ENCODE results near the gene LYZL4. TPM values are rescaled to one million over a fixed set of nuclear protein-coding genes. Genes with fewer than 3 reads are reported as not detected.

Gene LYZL4
- total and polyA plus RNA-seq, 8 donors, result not detected

DNA sequence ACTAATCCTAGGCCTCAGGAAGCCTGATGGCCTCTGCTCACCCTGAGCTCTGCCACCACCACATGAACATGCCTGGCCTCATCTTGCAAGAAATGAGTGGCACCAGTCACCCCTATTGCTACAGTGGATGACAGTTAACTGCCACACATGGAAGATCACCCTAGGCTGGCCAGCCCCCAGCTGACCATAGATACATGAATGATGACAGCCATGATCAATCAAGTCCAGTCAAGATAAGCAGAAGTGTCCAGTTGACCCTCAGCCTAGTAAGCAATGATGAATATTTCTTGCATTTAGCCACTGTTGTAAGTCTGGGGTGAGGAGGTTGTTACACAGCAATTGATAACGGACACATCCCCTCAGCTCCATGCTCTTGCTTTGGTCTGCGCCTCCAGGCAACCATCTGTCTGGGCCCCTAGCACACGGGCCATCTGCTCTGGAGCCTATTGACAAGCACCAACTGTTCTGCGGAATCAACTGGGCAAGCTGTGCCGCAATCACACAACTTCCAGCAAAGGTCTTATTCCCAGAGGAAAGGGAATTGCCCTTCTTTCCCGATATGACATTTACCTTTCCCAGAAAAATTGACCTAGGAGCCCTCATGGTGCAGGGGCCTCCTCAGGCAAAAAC is 2.2 kb upstream of the LYZL4 start:
- no peak for ATAC-seq

DNA sequence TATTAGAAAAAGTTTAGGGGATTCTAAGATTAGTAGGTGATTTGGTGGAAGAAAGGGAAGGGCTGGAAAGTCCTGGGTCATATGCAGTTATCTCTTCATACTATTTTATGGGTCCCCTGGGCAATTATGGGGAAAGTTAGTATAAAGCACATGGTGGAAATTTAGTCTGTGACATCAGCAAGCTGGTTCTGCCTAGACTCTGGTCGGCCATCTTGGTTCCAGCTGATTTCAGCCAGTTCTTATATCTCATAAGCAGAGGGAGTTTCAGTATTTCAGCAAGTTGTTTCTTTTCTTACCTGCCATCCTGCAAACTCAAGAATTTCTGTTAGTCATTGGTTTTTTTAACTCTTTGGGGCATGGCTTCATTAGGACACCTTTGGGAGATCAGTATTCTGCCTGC is 1.0 kb upstream of the LYZL4 start:
- TF ChIP-seq, protein P1, sequence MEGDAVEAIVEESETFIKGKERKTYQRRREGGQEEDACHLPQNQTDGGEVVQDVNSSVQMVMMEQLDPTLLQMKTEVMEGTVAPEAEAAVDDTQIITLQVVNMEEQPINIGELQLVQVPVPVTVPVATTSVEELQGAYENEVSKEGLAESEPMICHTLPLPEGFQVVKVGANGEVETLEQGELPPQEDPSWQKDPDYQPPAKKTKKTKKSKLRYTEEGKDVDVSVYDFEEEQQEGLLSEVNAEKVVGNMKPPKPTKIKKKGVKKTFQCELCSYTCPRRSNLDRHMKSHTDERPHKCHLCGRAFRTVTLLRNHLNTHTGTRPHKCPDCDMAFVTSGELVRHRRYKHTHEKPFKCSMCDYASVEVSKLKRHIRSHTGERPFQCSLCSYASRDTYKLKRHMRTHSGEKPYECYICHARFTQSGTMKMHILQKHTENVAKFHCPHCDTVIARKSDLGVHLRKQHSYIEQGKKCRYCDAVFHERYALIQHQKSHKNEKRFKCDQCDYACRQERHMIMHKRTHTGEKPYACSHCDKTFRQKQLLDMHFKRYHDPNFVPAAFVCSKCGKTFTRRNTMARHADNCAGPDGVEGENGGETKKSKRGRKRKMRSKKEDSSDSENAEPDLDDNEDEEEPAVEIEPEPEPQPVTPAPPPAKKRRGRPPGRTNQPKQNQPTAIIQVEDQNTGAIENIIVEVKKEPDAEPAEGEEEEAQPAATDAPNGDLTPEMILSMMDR (IDR thresholded peaks at IDR 0.05), result no peak
- ATAC-seq, result no peak
- Histone ChIP-seq H3K4me1 (no peaks in the 10 kb centered on the region), H3K9me3 (no peaks in the 10 kb centered on the region), H3K27ac (no peak overlapping the region), H3K4me3 (no peak overlapping the region), H3K36me3 (no peaks in the 10 kb centered on the region), H3K27me3 (no peaks in the 10 kb centered on the region)
- intact Hi-C loops (cut with DNase I), result no loop called here
- DNase-seq, result no peak

More for the DNA sequence above, 2.2 kb upstream of the LYZL4 start:
- TF ChIP-seq, protein P1 (IDR thresholded peaks at IDR 0.05), result no peak
- intact Hi-C loops (cut with DNase I), result no loop called here
- DNase-seq, result no peak
- Histone ChIP-seq H3K4me3 (no peak overlapping the region), H3K27ac (no peak overlapping the region), H3K9me3 (no peaks in the 10 kb centered on the region), H3K27me3 (no peaks in the 10 kb centered on the region), H3K4me1 (no peaks in the 10 kb centered on the region), H3K36me3 (no peaks in the 10 kb centered on the region)

DNA sequence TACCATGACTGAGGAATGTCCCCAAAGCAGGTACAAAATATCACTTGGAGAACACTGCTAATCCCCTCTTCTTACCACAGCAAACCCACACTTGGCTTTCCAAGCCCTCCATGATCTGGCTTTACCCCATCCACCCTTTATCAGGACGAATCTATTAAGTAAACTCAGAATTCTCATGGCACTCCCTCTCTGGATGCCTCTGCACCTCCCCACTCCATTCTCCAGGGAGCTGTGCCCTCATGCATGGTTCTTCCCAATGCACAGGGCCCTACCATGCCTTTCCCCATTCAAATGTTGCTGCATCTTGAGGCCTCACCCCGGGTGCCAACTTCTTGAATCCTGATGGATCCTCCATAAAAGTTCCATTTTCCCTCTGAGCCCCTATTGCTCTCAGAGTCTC is 2.3 kb downstream of the LYZL4 start:
- H3K36me3 ChIP-seq, result no peaks in the 10 kb centered on the region
- TF ChIP-seq, protein P1 (IDR thresholded peaks at IDR 0.05), result no peak
- no peaks in the 10 kb centered on the region for H3K27me3 ChIP-seq
- intact Hi-C loops (cut with DNase I), result no loop called here
- ATAC-seq (no peak), DNase-seq (no peak)
- no peak overlapping the region for H3K4me3 ChIP-seq
- H3K9me3 ChIP-seq, result no peaks in the 10 kb centered on the region
- H3K4me1 ChIP-seq, result no peaks in the 10 kb centered on the region
- no peak overlapping the region for H3K27ac ChIP-seq

DNA sequence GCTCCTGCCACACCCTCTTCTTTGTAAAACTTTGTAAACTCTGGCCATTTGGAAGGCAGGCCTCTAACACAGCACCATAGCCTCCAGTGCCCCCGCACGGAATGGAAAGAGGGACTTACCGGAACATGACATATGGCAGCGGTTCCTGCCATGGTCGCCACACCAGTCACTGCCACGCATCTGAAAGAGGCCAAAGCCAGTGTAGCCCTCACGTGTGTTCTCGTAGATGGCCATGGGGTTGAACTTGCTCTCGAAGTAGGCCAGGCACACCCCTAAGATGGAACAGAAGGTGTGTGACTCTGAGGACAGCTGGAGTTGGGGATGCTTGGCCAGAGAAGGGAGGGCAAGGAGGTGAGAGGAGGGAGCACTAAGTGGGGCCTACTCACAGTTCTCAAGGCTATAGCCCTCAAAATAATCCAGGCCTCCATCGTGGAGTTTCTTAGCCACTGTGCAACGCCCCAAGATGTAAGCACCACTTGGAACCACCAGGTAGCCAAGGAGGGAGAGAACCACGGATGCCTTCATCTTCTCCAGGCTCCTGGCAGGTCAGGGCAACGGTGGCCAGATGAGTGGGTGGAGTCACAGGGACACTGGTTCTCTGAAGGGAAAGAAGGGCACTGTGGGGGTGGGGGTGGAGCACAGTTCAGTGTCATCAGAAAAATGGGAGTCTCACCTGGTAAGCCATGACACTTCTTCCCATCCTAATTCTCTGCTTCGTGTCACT is 3.5 kb downstream of the LYZL4 start:
- Histone ChIP-seq H3K4me1 (no peaks in the 10 kb centered on the region), H3K9me3 (no peaks in the 10 kb centered on the region), H3K4me3 (no peak overlapping the region), H3K27ac (no peak overlapping the region), H3K36me3 (no peaks in the 10 kb centered on the region), H3K27me3 (no peaks in the 10 kb centered on the region)
- ATAC-seq (no peak), DNase-seq (no peak)
- TF ChIP-seq, protein P1 (IDR thresholded peaks at IDR 0.05), result no peak
- intact Hi-C loops (cut with DNase I), result no loop called here

DNA sequence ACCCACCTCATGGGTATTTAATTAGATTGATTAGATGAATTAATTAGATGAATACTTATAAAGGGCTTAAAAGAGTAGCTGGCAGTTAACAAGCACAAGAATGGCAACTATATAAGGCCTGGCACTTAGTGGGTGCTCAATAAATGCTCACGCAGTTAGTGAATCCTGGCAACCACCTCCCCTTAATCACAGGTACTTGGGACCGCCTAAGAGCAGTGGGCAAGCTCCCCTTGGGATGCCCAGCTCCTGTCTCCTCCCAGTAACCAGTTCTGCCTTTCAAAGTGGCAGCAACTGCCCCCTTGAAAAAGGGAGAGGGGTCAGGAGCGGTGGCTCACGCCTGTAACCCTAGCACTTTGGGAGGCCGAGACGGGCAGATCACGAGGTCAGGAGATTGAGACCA is 4.6 kb downstream of the LYZL4 start:
- Histone ChIP-seq H3K4me1 (no peaks in the 10 kb centered on the region), H3K36me3 (no peaks in the 10 kb centered on the region), H3K9me3 (no peaks in the 10 kb centered on the region), H3K4me3 (no peak overlapping the region), H3K27me3 (no peaks in the 10 kb centered on the region), H3K27ac (no peak overlapping the region)
- TF ChIP-seq, protein P1 (IDR thresholded peaks at IDR 0.05), result no peak
- no peak for DNase-seq
- intact Hi-C loops (cut with DNase I), result no loop called here
- no peak for ATAC-seq

Data from left lung (tissue), 10 donors.